OCI-LY7 (cell line): ENCODE results near the gene TTC9B. TPM values are rescaled to one million over a fixed set of nuclear protein-coding genes. Genes with fewer than 3 reads are reported as not detected.
"Not testable (repeated sequence)": the region's sequence is repeated elsewhere in the genome, so short reads cannot be mapped to it uniquely, and the experiment has no call there.

ENCODE experiments used
- BruUV-seq: library from RNA; stranded (reverse); fragments of 400-500 nt; replicated peaks from 2 replicates; lab custom pipeline; 2021; lab: Mats Ljungman, UMichigan
- CTCF ChIA-PET: fragments of 300-600 bp; sonication (Branson Sonifier 250); formaldehyde crosslinking; loops from one replicate; lab custom pipeline; 2022; ENCODE audit warnings: antibody characterized with exemption; ENCODE audit not compliant: unreplicated experiment; lab: Charles Lee
- POLR2A ChIA-PET: fragments of 300-600 bp; sonication (Branson Sonifier 250); formaldehyde crosslinking; loops from one replicate; lab custom pipeline; 2022; ENCODE audit warnings: antibody characterized with exemption; lab: Charles Lee
- DNase-seq: peaks from one replicate; pipeline ENCODE4 v3.0.0-alpha.2; 2015; ENCODE audit warnings: low spot score
- H2AFZ ChIP-seq: fragments of 200-600 bp; sonication (generic), shearing (Covaris generic); 2 replicates; pipeline ENCODE4 v1.6.1; 2014; ENCODE audit warnings: mild to moderate bottlenecking, antibody characterized with exemption, low read length, moderate library complexity
- H3K27ac ChIP-seq: fragments of 200-600 bp; sonication (generic); 2 replicates; pipeline ENCODE4 v1.5.1; 2014; ENCODE audit warnings: mixed run types, low read depth, mild to moderate bottlenecking, moderate library complexity, low read length, inconsistent platforms; ENCODE audit not compliant: poor library complexity, severe bottlenecking
- H3K36me3 ChIP-seq: fragments of 200-600 bp; sonication (generic); 2 replicates; pipeline ENCODE4 v1.6.1; 2014; ENCODE audit warnings: mild to moderate bottlenecking, antibody characterized with exemption, low read length, moderate library complexity, mixed read lengths; ENCODE audit not compliant: insufficient read depth
- H3K4me1 ChIP-seq: fragments of 200-600 bp; sonication (generic); 2 replicates; pipeline ENCODE4 v1.5.1; 2014; ENCODE audit warnings: mild to moderate bottlenecking, low read length; ENCODE audit not compliant: insufficient read depth, poor library complexity, severe bottlenecking
- H3K4me2 ChIP-seq: fragments of 200-600 bp; sonication (generic); 2 replicates; pipeline ENCODE4 v1.6.1; 2014; ENCODE audit warnings: mild to moderate bottlenecking, low read length
- H3K4me3 ChIP-seq: fragments of 200-600 bp; sonication (generic); 2 replicates; pipeline ENCODE4 v1.5.1; 2014; ENCODE audit warnings: mild to moderate bottlenecking, low read depth, low read length; ENCODE audit not compliant: poor library complexity, severe bottlenecking
- H3K79me2 ChIP-seq: fragments of 200-600 bp; sonication (generic); 2 replicates; pipeline ENCODE4 v1.6.1; 2016; ENCODE audit warnings: low read depth, mild to moderate bottlenecking, low read length, moderate library complexity, mixed read lengths; ENCODE audit not compliant: insufficient read depth
- H3K9me2 ChIP-seq: fragments of 200-600 bp; sonication (generic); 2 replicates; pipeline ENCODE4 v1.6.1; 2016; ENCODE audit warnings: mild to moderate bottlenecking, low read length, mixed read lengths; ENCODE audit not compliant: insufficient read depth
- H3K9me3 ChIP-seq: fragments of 200-600 bp; sonication (generic); 2 replicates; pipeline ENCODE4 v1.6.1; 2014; ENCODE audit warnings: mild to moderate bottlenecking, mixed run types, low read length, mixed read lengths
- H4K20me1 ChIP-seq: fragments of 200-600 bp; sonication (generic); 2 replicates; pipeline ENCODE4 v1.6.1; 2014; ENCODE audit warnings: mild to moderate bottlenecking, antibody characterized with exemption, low read length, moderate library complexity, mixed read lengths; ENCODE audit not compliant: insufficient read depth
- EZH2phosphoT487 ChIP-seq: fragments of 200-600 bp; sonication (generic); IDR thresholded peaks from 2 replicates; pipeline ENCODE4 v1.6.1; 2018; ENCODE audit warnings: low read depth, borderline replicate concordance, mild to moderate bottlenecking, mixed run types, antibody characterized with exemption, low read length, moderate library complexity, mixed read lengths
- intact Hi-C: fragments of 100-400 bp; cut with micrococcal nuclease; formaldehyde crosslinking; loops from one replicate; pipeline ENCODE4 v1.10.0; 2022; ENCODE audit not compliant: unreplicated experiment
- total RNA-seq, 2 experiments: library from RNA; depleted of rRNA in 1 of 2; stranded (reverse); fragments of >200 nt in 1 of 2; shearing (Covaris generic) in 1 of 2; gene quantifications; 2 replicates each; pipeline ENCODE4 v1.2.3, GENCODE V29; 2014 to 2022
- TF ChIP-seq, protein P1 (sequence below): fragments of 200-600 bp; sonication (generic); conservative IDR thresholded peaks from 2 replicates; pipeline ENCODE4 v1.5.1; 2014; ENCODE audit warnings: mild to moderate bottlenecking, antibody characterized with exemption, low read length, moderate library complexity, mixed read lengths

TTC9B gene
- total RNA-seq, 2 experiments from 2014 or later, result not detected

GRCh38 chr19:40175820-40176219 is 42.4 kb downstream of the TTC9B start:
- H3K4me3 ChIP-seq, result no peak overlapping the region

GRCh38 chr19:40174092-40174491 is 44.1 kb downstream of the TTC9B start:
- CTCF ChIA-PET, result no interaction called here
- no peak overlapping the region for H3K4me3 ChIP-seq
- H4K20me1 ChIP-seq, result no peaks in the 10 kb centered on the region
- no peak overlapping the region for H3K4me2 ChIP-seq
- DNase-seq, result no peak
- H3K9me2 ChIP-seq, result no peaks in the 10 kb centered on the region
- H3K36me3 ChIP-seq, result no peaks in the 10 kb centered on the region
- BruUV-seq, result no TSS peak
- no peak overlapping the region for H3K27ac ChIP-seq
- intact Hi-C loops, result no loop called here
- no peaks in the 10 kb centered on the region for H3K79me2 ChIP-seq
- no peaks in the 10 kb centered on the region for H3K4me1 ChIP-seq
- no peak for TF ChIP-seq EZH2phosphoT487
- TF ChIP-seq, protein P1, sequence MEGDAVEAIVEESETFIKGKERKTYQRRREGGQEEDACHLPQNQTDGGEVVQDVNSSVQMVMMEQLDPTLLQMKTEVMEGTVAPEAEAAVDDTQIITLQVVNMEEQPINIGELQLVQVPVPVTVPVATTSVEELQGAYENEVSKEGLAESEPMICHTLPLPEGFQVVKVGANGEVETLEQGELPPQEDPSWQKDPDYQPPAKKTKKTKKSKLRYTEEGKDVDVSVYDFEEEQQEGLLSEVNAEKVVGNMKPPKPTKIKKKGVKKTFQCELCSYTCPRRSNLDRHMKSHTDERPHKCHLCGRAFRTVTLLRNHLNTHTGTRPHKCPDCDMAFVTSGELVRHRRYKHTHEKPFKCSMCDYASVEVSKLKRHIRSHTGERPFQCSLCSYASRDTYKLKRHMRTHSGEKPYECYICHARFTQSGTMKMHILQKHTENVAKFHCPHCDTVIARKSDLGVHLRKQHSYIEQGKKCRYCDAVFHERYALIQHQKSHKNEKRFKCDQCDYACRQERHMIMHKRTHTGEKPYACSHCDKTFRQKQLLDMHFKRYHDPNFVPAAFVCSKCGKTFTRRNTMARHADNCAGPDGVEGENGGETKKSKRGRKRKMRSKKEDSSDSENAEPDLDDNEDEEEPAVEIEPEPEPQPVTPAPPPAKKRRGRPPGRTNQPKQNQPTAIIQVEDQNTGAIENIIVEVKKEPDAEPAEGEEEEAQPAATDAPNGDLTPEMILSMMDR, result no peak
- no peaks in the 10 kb centered on the region for H3K9me3 ChIP-seq
- no peak overlapping the region for H2AFZ ChIP-seq
- POLR2A ChIA-PET, result interaction anchor here (0.7 to 0.8 kb wide), 3 partner anchors 110 to 494 kb away, joined by 3 to 4 read pairs (median 3); no protein-coding TSS in a partner anchor

More at GRCh38 chr19:40175820-40176219, 42.4 kb downstream of the TTC9B start:
- Histone ChIP-seq H3K36me3 (no peaks in the 10 kb centered on the region), H3K9me3 (no peaks in the 10 kb centered on the region), H3K27ac (no peak overlapping the region), H4K20me1 (no peaks in the 10 kb centered on the region), H3K9me2 (no peaks in the 10 kb centered on the region), H3K4me1 (no peaks in the 10 kb centered on the region), H3K4me2 (no peak overlapping the region), H3K79me2 (no peaks in the 10 kb centered on the region), H2AFZ (no peak overlapping the region)
- TF ChIP-seq, protein P1, result no peak
- TF ChIP-seq EZH2phosphoT487, result no peak
- no TSS peak for BruUV-seq
- POLR2A ChIA-PET, result interaction anchor here (0.6 kb wide), 1 partner anchor 326 kb away, joined by 3 read pairs; no protein-coding TSS in a partner anchor
- intact Hi-C loops, result no loop called here
- DNase-seq, result no peak
- CTCF ChIA-PET, result no interaction called here

DNA sequence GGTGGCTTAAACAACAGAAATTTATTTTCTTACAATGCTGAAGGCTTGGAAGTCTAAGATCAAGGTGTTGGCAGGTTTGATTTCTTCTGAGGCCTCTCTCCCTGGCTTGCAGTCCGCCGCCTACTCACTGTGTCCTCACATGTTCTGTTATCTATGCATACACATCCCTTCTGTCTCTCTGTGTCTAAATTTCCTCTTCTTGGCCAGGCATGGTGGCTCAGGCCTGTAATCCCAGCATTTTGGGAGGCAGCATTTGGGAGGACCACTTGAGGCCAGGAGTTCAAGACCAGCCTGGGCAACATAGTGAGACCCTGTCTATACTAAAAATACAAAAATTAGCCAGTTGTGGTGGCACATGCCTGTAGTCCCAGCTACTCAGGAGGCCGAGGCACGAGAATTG is 46.9 kb downstream of the TTC9B start:
- H3K27ac ChIP-seq, H3K9me2 ChIP-seq, H3K79me2 ChIP-seq, H3K4me3 ChIP-seq, CTCF ChIA-PET, DNase-seq, H3K36me3 ChIP-seq, H3K4me1 ChIP-seq, BruUV-seq, H3K9me3 ChIP-seq, POLR2A ChIA-PET, H4K20me1 ChIP-seq, H2AFZ ChIP-seq, H3K4me2 ChIP-seq, intact Hi-C loops: not testable (repeated sequence)

- DNase-seq, H3K9me2 ChIP-seq, H3K4me3 ChIP-seq, H3K4me2 ChIP-seq, H3K4me1 ChIP-seq, H2AFZ ChIP-seq, intact Hi-C loops, BruUV-seq, H3K36me3 ChIP-seq, CTCF ChIA-PET, H3K79me2 ChIP-seq, H3K27ac ChIP-seq, H3K9me3 ChIP-seq, POLR2A ChIA-PET, H4K20me1 ChIP-seq: not testable (repeated sequence)
Observed at GRCh38 chr19:40170303-40170989, 47.7 kb downstream of the TTC9B start.
